K562 (cell line): ENCODE measurements around the gene C3. TPM values are rescaled to one million over a fixed set of nuclear protein-coding genes. Genes with fewer than 3 reads are reported as not detected.

ENCODE experiments used
- ATAC-seq: fragments of 200-7000 bp; cut with Tn5 transposase; 3 replicates; pipeline ENCODE4 v1.9.1; 2020; ENCODE audit warnings: moderate library complexity
- BruUV-seq: library from RNA; stranded (reverse); fragments of 400-500 nt; replicated peaks from 2 replicates; lab custom pipeline; 2021; lab: Mats Ljungman, UMichigan
- CTCF ChIA-PET: fragments of 300-600 bp; formaldehyde crosslinking; extraction: SDS; loops from one replicate; lab custom pipeline; 2021; ENCODE audit warnings: low intra/inter-chr PET ratio; lab: Yijun Ruan, JAX
- POLR2A ChIA-PET: fragments of 300-600, 350-650 bp; sonication (Branson Sonifier 250); formaldehyde crosslinking; extraction: SDS; loops from one replicate; lab custom pipeline; 2021; ENCODE audit warnings: antibody characterized with exemption, inconsistent platforms; lab: Yijun Ruan, JAX
- DNase-seq, 4 experiments: peaks; one replicate each; pipeline versions ENCODE4 v3.0.0 to v3.0.0-alpha.2; 2011 to 2018; ENCODE audit warnings: low spot score in 3 of 4, mixed read lengths in 3 of 4; ENCODE audit errors: extremely low read depth in 1 of 4
- FAIRE-seq: peaks from 2 replicates; lab custom pipeline; 2011; peaks lifted over from hg19 to GRCh38; lab: Jason Lieb, UNC
- H2AFZ ChIP-seq: 2 replicates; pipeline ENCODE4 v1.6.0; 2011; ENCODE audit warnings: low read depth, low read length, control low read depth, inconsistent platforms
- H3K27ac ChIP-seq: fragments of 200-600 bp; 3 replicates; pipeline ENCODE4 v1.8.0; 2011; ENCODE audit warnings: low read depth, mild to moderate bottlenecking, control low read depth, inconsistent platforms, low read length, moderate library complexity, mixed read lengths; ENCODE audit errors: extremely low read depth
- H3K27me3 ChIP-seq, 2 experiments: fragments of 300-600 bp in 1 of 2; 2 replicates in 1 of 2; 3 replicates in 1 of 2; pipeline versions ENCODE4 v1.6.0 to v1.8.0; 2011; ENCODE audit warnings: inconsistent platforms in 2 of 2, low read length in 2 of 2, mild to moderate bottlenecking in 1 of 2, mixed read lengths in 1 of 2, moderate library complexity in 1 of 2; ENCODE audit not compliant: control insufficient read depth in 2 of 2, insufficient read depth in 2 of 2
- H3K36me3 ChIP-seq: fragments of 300-600 bp; 3 replicates; pipeline ENCODE4 v1.8.0; 2011; ENCODE audit warnings: mild to moderate bottlenecking, low read length, inconsistent platforms; ENCODE audit not compliant: control insufficient read depth, insufficient read depth
- H3K4me1 ChIP-seq, 2 experiments: fragments of 200-600 bp in 1 of 2; replicated peaks in 1 of 2; 2 replicates in 1 of 2; 3 replicates in 1 of 2; pipeline versions ENCODE4 v1.5.1 to v1.8.0; 2011; ENCODE audit warnings: inconsistent platforms in 2 of 2, low read length in 2 of 2, mild to moderate bottlenecking in 1 of 2, mixed read lengths in 1 of 2, moderate library complexity in 1 of 2; ENCODE audit not compliant: control insufficient read depth in 2 of 2, insufficient read depth in 2 of 2
- H3K4me2 ChIP-seq: 2 replicates; pipeline ENCODE4 v1.6.1; 2011; ENCODE audit warnings: low read length, control low read depth, inconsistent platforms, mixed read lengths; ENCODE audit not compliant: insufficient read depth
- H3K4me3 ChIP-seq: fragments of 200-600 bp; sonication (generic), shearing (Covaris generic); 2 replicates; pipeline ENCODE4 v1.5.1; 2016; ENCODE audit warnings: control low read depth, inconsistent platforms
- H3K79me2 ChIP-seq: fragments of 200-600 bp; 3 replicates; pipeline ENCODE4 v1.8.0; 2011; ENCODE audit warnings: low read length, inconsistent platforms; ENCODE audit not compliant: control insufficient read depth, insufficient read depth
- H3K9ac ChIP-seq, 2 experiments: 2 replicates each; pipeline versions ENCODE4 v1.6.0 to v1.6.1; 2011; ENCODE audit warnings: low read depth in 2 of 2, low read length in 2 of 2, control low read depth in 1 of 2, inconsistent platforms in 1 of 2, mild to moderate bottlenecking in 1 of 2, mixed read lengths in 1 of 2; ENCODE audit not compliant: insufficient read depth in 1 of 2
- H3K9me1 ChIP-seq: one replicate; pipeline ENCODE4 v1.6.0; 2011; ENCODE audit warnings: inconsistent platforms, mild to moderate bottlenecking, low read length, moderate library complexity; ENCODE audit not compliant: control insufficient read depth, insufficient read depth
- H3K9me3 ChIP-seq: replicated peaks from 2 replicates; pipeline ENCODE4 v1.5.1; 2011; ENCODE audit warnings: low read depth, low read length, inconsistent platforms; ENCODE audit not compliant: control insufficient read depth, insufficient read depth
- H4K20me1 ChIP-seq: replicated peaks from 2 replicates; pipeline ENCODE4 v1.6.1; 2011; ENCODE audit warnings: low read length, inconsistent platforms, mixed read lengths; ENCODE audit not compliant: control insufficient read depth, insufficient read depth
- BCL6 ChIP-seq: fragments of 250-450 bp; sonication (Bioruptor Pico); IDR thresholded peaks from 2 replicates; pipeline ENCODE4 v1.4.0; 2020
- E2F3 ChIP-seq: fragments of 250-450 bp; sonication (Bioruptor Pico); IDR thresholded peaks from 2 replicates; pipeline ENCODE4 v1.4.0; 2020; ENCODE audit warnings: mild to moderate bottlenecking
- EZH2 ChIP-seq: IDR thresholded peaks from 2 replicates; pipeline ENCODE4 v1.6.1; 2012; ENCODE audit warnings: low read depth, mild to moderate bottlenecking, inconsistent platforms, low read length, borderline replicate concordance
- LARP7 ChIP-seq: fragments of 450-650 bp; IDR thresholded peaks from 2 replicates; pipeline ENCODE4 v1.6.1; 2016
- POLR2G ChIP-seq: fragments of 200-400 bp; formaldehyde crosslinking; IDR thresholded peaks from 2 replicates; pipeline ENCODE4 v1.6.1; 2017; ENCODE audit warnings: low read depth, mild to moderate bottlenecking, antibody characterized with exemption, low read length, moderate library complexity
- RBFOX2 ChIP-seq: fragments of 200-400 bp; formaldehyde crosslinking; IDR thresholded peaks from 2 replicates; pipeline ENCODE4 v1.6.1; 2017; ENCODE audit warnings: low read depth, mild to moderate bottlenecking, low read length, moderate library complexity
- ZNF707 ChIP-seq: fragments of 250-450 bp; sonication (Bioruptor Pico); conservative IDR thresholded peaks from 2 replicates; pipeline ENCODE4 v1.8.0; 2022; ENCODE audit warnings: inconsistent platforms, mild to moderate bottlenecking, moderate library complexity
- WGBS: fragments of 100-300 bp; shearing (Covaris generic); methylation state at CpG from one replicate; pipeline ENCODE4 v1.1.6; 2016; ENCODE audit warnings: low coverage, mixed read lengths; ENCODE audit not compliant: insufficient coverage; ENCODE audit errors: missing lambda C conversion rate; 5-methylcytosine and 5-hydroxymethylcytosine counted together
- in situ Hi-C: fragments of 300-500 bp; cut with MboI; formaldehyde crosslinking; loops from 4 replicates; pipeline ENCODE4 v1.15.0; 2018; ENCODE audit warnings: inconsistent platforms, mixed read lengths
- intact Hi-C: fragments of 100-400 bp; cut with micrococcal nuclease; formaldehyde crosslinking; loops from 2 replicates; pipeline ENCODE4 v1.14.2; 2022
- polyA plus RNA-seq, 8 experiments: library from polyadenylated mRNA; depleted of rRNA in 4 of 8; stranded (reverse) in 5 of 8; unstranded in 3 of 8; fragments of >200 nt; fragmentation: Nextera tagmentation in 2 of 8; fragmentation: Illumina TruSeq in 1 of 8; extraction: Ambion mirVana in 2 of 8; extraction: Trizol in 1 of 8; gene quantifications; 2 replicates each; pipeline versions ENCODE4 v1.2.1 to v1.2.3, GENCODE V29; 2011 to 2014; ENCODE audit warnings: inconsistent platforms in 1 of 8, missing spikeins in 1 of 8
- total RNA-seq, 7 experiments: library from RNA; depleted of rRNA in 6 of 7; stranded (reverse); fragments of >200 nt in 6 of 7; fragmentation: Illumina TruSeq in 2 of 7; extraction: Trizol in 2 of 7; gene quantifications; 2 replicates each; pipeline versions ENCODE4 v1.2.1 to v1.2.3, GENCODE V29; 2011 to 2021; ENCODE audit warnings: low replicate concordance in 1 of 7
- TF ChIP-seq, protein P1 (sequence below): fragments of 450-650 bp; IDR thresholded peaks from 2 replicates; pipeline ENCODE4 v1.6.1; 2016; ENCODE audit warnings: borderline replicate concordance
- TF ChIP-seq, protein P2 (sequence below): sonication (generic); formaldehyde crosslinking; IDR thresholded peaks from 2 replicates; pipeline ENCODE4 v1.8.0; 2022; ENCODE audit warnings: mild to moderate bottlenecking, missing genetic modification reagents

The C3 gene
- total and polyA plus RNA-seq, 9 of the 15 experiments (the other 6 are each of a cell fraction or from before 2014, with no cell fraction given): 0.59 to 10.6 (median 2.2) TPM

- WGBS: 91% methylated on average over 16 of the region's 16 CpGs
- peaks cover 74% of the 10 kb centered on the region; the same call in 2 of the 3 replicates for H3K36me3 ChIP-seq
- POLR2A ChIA-PET: interaction anchor here (1.0 to 1.1 kb wide), 2 partner anchors 11 to 13 kb away, joined by 3 to 4 read pairs; no protein-coding TSS in a partner anchor
- TF ChIP-seq EZH2 (no peak), E2F3 (CRISPR knock-in tag) (no peak), LARP7 (no peak), BCL6 (CRISPR knock-in tag) (no peak), ZNF707 (CRISPR knock-in tag) (no peak), POLR2G (peak; percentile 43), RBFOX2 (peak; percentile 41; the same call in 1 of the 2 replicates)
- TF ChIP-seq, protein P1, sequence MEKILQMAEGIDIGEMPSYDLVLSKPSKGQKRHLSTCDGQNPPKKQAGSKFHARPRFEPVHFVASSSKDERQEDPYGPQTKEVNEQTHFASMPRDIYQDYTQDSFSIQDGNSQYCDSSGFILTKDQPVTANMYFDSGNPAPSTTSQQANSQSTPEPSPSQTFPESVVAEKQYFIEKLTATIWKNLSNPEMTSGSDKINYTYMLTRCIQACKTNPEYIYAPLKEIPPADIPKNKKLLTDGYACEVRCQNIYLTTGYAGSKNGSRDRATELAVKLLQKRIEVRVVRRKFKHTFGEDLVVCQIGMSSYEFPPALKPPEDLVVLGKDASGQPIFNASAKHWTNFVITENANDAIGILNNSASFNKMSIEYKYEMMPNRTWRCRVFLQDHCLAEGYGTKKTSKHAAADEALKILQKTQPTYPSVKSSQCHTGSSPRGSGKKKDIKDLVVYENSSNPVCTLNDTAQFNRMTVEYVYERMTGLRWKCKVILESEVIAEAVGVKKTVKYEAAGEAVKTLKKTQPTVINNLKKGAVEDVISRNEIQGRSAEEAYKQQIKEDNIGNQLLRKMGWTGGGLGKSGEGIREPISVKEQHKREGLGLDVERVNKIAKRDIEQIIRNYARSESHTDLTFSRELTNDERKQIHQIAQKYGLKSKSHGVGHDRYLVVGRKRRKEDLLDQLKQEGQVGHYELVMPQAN: no peak
- TF ChIP-seq, protein P2, sequence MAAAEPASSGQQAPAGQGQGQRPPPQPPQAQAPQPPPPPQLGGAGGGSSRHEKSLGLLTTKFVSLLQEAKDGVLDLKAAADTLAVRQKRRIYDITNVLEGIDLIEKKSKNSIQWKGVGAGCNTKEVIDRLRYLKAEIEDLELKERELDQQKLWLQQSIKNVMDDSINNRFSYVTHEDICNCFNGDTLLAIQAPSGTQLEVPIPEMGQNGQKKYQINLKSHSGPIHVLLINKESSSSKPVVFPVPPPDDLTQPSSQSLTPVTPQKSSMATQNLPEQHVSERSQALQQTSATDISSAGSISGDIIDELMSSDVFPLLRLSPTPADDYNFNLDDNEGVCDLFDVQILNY (CRISPR knock-in tag): no peak
- no peaks in the 10 kb centered on the region for H3K79me2 ChIP-seq
- FAIRE-seq: no peak
- no peaks in the 10 kb centered on the region for H3K9me1 ChIP-seq
- intact Hi-C loops (no loop called here), in situ Hi-C loops (no loop called here)
- no peaks in the 10 kb centered on the region; the same call in 1 of the 2 replicates for H4K20me1 ChIP-seq
- H3K27me3 ChIP-seq: no peaks in the 10 kb centered on the region
- H3K4me2 ChIP-seq: no peak overlapping the region
- H3K27ac ChIP-seq: no peak overlapping the region
- no peak for DNase-seq
- H3K9ac ChIP-seq: no peak overlapping the region
- H2AFZ ChIP-seq: no peak overlapping the region
- CTCF ChIA-PET: no interaction called here
- no TSS peak for BruUV-seq
- no peak overlapping the region for H3K4me3 ChIP-seq
- no peaks in the 10 kb centered on the region for H3K9me3 ChIP-seq
- H3K4me1 ChIP-seq: peaks cover 0 to 35% of the 10 kb centered on the region in 2 experiments; a peak in 3 of 5 replicates
- no peak for ATAC-seq
Measured at GRCh38 chr19:6751189-6751588, 30.7 kb upstream of the C3 start.
